ENCODE results near the gene RUSC2.

- TF ChIP-seq, protein P1, sequence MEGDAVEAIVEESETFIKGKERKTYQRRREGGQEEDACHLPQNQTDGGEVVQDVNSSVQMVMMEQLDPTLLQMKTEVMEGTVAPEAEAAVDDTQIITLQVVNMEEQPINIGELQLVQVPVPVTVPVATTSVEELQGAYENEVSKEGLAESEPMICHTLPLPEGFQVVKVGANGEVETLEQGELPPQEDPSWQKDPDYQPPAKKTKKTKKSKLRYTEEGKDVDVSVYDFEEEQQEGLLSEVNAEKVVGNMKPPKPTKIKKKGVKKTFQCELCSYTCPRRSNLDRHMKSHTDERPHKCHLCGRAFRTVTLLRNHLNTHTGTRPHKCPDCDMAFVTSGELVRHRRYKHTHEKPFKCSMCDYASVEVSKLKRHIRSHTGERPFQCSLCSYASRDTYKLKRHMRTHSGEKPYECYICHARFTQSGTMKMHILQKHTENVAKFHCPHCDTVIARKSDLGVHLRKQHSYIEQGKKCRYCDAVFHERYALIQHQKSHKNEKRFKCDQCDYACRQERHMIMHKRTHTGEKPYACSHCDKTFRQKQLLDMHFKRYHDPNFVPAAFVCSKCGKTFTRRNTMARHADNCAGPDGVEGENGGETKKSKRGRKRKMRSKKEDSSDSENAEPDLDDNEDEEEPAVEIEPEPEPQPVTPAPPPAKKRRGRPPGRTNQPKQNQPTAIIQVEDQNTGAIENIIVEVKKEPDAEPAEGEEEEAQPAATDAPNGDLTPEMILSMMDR (IDR thresholded peaks at IDR 0.05) = no peak
- no peak for TF ChIP-seq POLR2A (IDR thresholded peaks at IDR 0.05)
Measured at GRCh38 chr9:35484406-35484805, 5.5 kb upstream of the RUSC2 start.
